ENCODE measurements around the gene PARM1. TPM values are rescaled to one million over a fixed set of nuclear protein-coding genes. Genes with fewer than 3 reads are reported as not detected.

PARM1 gene
- total and polyA plus RNA-seq, 8 donors: 1.8 to 24.6 (median 8.4) TPM

- DNase-seq: no peak
- Histone ChIP-seq H3K27ac (no peak overlapping the region), H3K9me3 (no peaks in the 10 kb centered on the region), H3K4me1 (peaks cover 0 to 5% (median 0%) of the 10 kb centered on the region in 4 donors), H3K27me3 (no peaks in the 10 kb centered on the region), H3K4me3 (no peak overlapping the region), H3K36me3 (peaks cover 0 to 9% (median 0%) of the 10 kb centered on the region in 4 donors)
- TF ChIP-seq CTCF (IDR thresholded peaks at IDR 0.05): no peak
- TF ChIP-seq EP300 (IDR thresholded peaks at IDR 0.05): no peak
- TF ChIP-seq POLR2A (IDR thresholded peaks at IDR 0.05): no peak
- no peak for TF ChIP-seq POLR2AphosphoS5 (IDR thresholded peaks at IDR 0.05)
- intact Hi-C loops (cut with DNase I; ENCODE audit: low total_unique reads): no loop called here
- WGBS, 5 donors: 94 to 95% (median 95%) methylated on average over 4 of the region's 4 CpGs
These were observed 113.3 kb downstream of the PARM1 start for GRCh38 chr4:75046226-75046625.

- H3K27ac ChIP-seq: no peak overlapping the region
- H3K36me3 ChIP-seq: peaks cover 0 to 9% (median 0%) of the 10 kb centered on the region in 4 donors
- H3K9me3 ChIP-seq: no peaks in the 10 kb centered on the region
- peaks cover 0 to 5% (median 0%) of the 10 kb centered on the region in 4 donors for H3K4me1 ChIP-seq
- no peaks in the 10 kb centered on the region for H3K27me3 ChIP-seq
- H3K4me3 ChIP-seq: no peak overlapping the region
- intact Hi-C loops (cut with DNase I; ENCODE audit: low total_unique reads): no loop called here
- no peak for TF ChIP-seq CTCF (IDR thresholded peaks at IDR 0.05)
- TF ChIP-seq POLR2A (IDR thresholded peaks at IDR 0.05): no peak
- TF ChIP-seq POLR2AphosphoS5 (IDR thresholded peaks at IDR 0.05): no peak
- TF ChIP-seq EP300 (IDR thresholded peaks at IDR 0.05): no peak
- 68 to 84% (median 77%) methylated on average over 2 of the region's 2 CpGs for WGBS, 5 donors
- DNase-seq: no peak
These were observed 113.7 kb downstream of the PARM1 start for GRCh38 chr4:75046641-75047040.

- no peaks in the 10 kb centered on the region for H3K9me3 ChIP-seq
- no peak for DNase-seq
- H3K4me1 ChIP-seq: no peaks in the 10 kb centered on the region
- 69 to 82% (median 74%) methylated on average over 9 of the region's 9 CpGs for WGBS, 5 donors
- H3K27me3 ChIP-seq: no peaks in the 10 kb centered on the region
- no peak overlapping the region for H3K4me3 ChIP-seq
- peaks cover 0 to 9% (median 0%) of the 10 kb centered on the region in 4 donors for H3K36me3 ChIP-seq
- no peak overlapping the region for H3K27ac ChIP-seq
- TF ChIP-seq CTCF (IDR thresholded peaks at IDR 0.05): no peak
- no peak for TF ChIP-seq POLR2AphosphoS5 (IDR thresholded peaks at IDR 0.05)
- no peak for TF ChIP-seq POLR2A (IDR thresholded peaks at IDR 0.05)
- TF ChIP-seq EP300 (IDR thresholded peaks at IDR 0.05): no peak
- intact Hi-C loops (cut with DNase I; ENCODE audit: low total_unique reads): no loop called here
These were observed 115.4 kb downstream of the PARM1 start for GRCh38 chr4:75048208-75048879.

GRCh38 chr4:75051431-75051830, 118.5 kb downstream of the PARM1 start:
- intact Hi-C loops (cut with DNase I; ENCODE audit: low total_unique reads): no loop called here
- H3K9me3 ChIP-seq: no peaks in the 10 kb centered on the region
- H3K27ac ChIP-seq: no peak overlapping the region
- H3K4me1 ChIP-seq: no peaks in the 10 kb centered on the region
- no peak overlapping the region for H3K4me3 ChIP-seq
- 77 to 92% (median 86%) methylated on average over 1 of the region's 1 CpG for WGBS, 5 donors
- TF ChIP-seq POLR2AphosphoS5 (IDR thresholded peaks at IDR 0.05): no peak
- no peak for TF ChIP-seq EP300 (IDR thresholded peaks at IDR 0.05)
- no peak for TF ChIP-seq POLR2A (IDR thresholded peaks at IDR 0.05)
- no peak for TF ChIP-seq CTCF (IDR thresholded peaks at IDR 0.05)
- H3K27me3 ChIP-seq: no peaks in the 10 kb centered on the region
- peaks cover 0 to 6% (median 0%) of the 10 kb centered on the region in 4 donors for H3K36me3 ChIP-seq
- DNase-seq: no peak
